Erythroblast (primary cell): ENCODE results near the gene PDE1C.

Experiments used
- GATA1 ChIP-seq: IDR thresholded peaks from 2 replicates; pipeline ENCODE4 v1.6.1; 2011; ENCODE audit warnings: low read depth, mild to moderate bottlenecking, control low read depth, low read length, moderate library complexity
- POLR2A ChIP-seq: IDR thresholded peaks from 2 replicates; pipeline ENCODE4 v1.6.1; 2011; ENCODE audit warnings: mild to moderate bottlenecking, low read length

DNA sequence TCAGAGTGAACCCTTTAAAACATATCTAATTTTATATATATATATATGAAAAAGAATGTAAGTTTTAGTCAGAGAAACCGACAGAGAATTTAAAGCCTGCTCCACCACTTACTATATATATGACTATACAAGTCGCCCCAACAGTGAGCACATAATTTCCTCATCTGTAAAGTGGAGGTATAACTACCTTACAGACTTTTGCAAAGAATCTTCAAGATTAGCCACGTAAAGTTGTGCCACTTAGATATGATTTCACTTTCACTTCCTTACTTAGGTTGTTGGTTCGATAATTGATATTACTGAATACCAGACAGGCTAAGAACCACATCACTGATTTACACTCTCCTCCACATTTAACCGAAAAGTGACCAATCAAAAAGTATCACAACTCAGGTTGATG is 94.7 kb downstream of the PDE1C start:
- TF ChIP-seq POLR2A = no peak
- TF ChIP-seq GATA1 = no peak
